Measurements from ENCODE around the gene P2RX6.

Gene P2RX6

DNA sequence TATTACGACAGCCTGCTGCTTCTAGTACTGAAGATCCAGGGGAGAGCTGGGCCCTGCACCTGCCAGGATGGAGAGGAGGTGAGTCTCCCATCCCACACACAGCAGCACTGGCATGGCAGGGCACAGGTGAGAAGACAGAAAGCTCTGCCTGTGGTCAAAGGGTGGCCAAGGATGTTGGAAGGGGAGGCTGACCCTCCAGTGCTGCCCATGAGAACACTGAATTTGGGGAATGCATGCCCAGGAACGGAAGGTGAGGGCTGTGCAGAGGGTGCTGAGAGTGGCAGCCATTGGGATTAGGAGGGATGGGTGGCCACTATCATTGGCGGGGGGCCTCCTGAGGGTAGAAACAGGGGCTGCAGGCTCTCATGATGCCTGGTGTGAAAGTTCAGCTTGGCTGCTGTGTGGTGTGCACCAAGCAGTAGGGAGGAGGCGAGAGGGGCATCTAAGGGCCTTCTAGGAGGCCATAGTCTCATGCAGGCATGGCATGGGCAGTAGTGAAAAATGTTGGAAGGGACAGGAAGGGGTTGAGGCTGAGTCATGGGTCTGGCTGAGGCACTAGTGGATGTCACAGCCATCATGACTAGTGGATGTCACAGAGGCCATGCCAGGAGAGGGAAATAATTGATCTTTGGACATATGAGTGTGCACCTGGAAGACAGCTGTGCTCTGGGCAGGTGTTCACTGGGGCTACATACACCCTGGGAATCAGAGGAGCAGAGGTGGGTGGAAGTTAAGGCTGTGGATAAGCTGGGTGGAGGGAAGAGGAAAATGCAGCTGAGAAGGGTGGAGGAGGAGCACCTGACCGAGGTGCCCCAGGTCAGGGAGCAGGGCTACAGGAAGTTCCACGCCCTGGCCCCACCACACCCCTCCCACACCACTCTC, 28.3 kb downstream of the P2RX6 start:
- peaks cover 36% of the 10 kb centered on the region for H3K4me1 Mint-ChIP-seq
- H3K36me3 Mint-ChIP-seq (ENCODE audit: low read depth), result no peaks in the 10 kb centered on the region
- no peaks in the 10 kb centered on the region for H3K9me3 Mint-ChIP-seq
- no peak overlapping the region for H3K27ac Mint-ChIP-seq
- no peak for DNase-seq
- peaks cover 5% of the 10 kb centered on the region for H3K27me3 Mint-ChIP-seq (ENCODE audit: low read depth, poor library complexity)
- H3K4me3 Mint-ChIP-seq, result peak overlapping the region; percentile 64
- TF ChIP-seq, protein P1, sequence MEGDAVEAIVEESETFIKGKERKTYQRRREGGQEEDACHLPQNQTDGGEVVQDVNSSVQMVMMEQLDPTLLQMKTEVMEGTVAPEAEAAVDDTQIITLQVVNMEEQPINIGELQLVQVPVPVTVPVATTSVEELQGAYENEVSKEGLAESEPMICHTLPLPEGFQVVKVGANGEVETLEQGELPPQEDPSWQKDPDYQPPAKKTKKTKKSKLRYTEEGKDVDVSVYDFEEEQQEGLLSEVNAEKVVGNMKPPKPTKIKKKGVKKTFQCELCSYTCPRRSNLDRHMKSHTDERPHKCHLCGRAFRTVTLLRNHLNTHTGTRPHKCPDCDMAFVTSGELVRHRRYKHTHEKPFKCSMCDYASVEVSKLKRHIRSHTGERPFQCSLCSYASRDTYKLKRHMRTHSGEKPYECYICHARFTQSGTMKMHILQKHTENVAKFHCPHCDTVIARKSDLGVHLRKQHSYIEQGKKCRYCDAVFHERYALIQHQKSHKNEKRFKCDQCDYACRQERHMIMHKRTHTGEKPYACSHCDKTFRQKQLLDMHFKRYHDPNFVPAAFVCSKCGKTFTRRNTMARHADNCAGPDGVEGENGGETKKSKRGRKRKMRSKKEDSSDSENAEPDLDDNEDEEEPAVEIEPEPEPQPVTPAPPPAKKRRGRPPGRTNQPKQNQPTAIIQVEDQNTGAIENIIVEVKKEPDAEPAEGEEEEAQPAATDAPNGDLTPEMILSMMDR (IDR thresholded peaks at IDR 0.05), result no peak

DNA sequence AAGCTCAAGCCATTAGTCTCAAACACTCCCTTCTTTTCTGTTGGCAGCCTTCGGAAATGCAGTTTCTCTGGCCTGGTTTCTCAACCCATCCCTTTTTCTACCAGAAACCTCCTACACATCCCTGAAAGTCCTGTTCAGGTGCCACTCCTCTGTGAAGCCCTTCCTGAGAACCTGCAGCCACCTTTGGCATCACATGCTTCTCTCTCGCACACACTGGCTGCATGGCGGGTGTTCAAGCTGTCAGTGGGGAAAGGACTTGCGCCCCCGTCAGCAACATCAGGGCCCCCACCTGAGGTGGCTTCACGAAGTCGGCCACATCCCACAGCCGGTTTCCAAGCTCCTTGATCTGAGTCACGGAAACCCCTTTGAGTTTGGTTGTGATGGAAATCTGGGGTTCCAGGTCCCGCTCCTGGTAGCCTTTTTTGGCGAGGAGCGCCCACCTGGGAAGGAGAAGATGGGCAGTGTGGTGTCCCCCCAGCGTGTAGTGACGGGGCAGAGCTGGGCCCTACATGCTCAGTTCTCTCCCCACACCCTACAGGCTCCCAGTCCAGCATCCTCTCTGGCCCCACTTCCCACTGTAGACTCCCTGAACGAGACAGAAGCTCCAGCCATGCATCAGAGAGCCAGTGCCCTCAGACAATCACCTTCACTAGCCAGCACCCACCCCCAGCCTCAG, 29.0 kb downstream of the P2RX6 start:
- DNase-seq, result no peak
- Mint-ChIP-seq H3K27me3 (ENCODE audit: low read depth, poor library complexity) (peaks cover 5% of the 10 kb centered on the region), H3K36me3 (ENCODE audit: low read depth) (no peaks in the 10 kb centered on the region), H3K4me3 (peak overlapping the region; percentile 32), H3K4me1 (peaks cover 36% of the 10 kb centered on the region), H3K9me3 (no peaks in the 10 kb centered on the region), H3K27ac (no peak overlapping the region)
- TF ChIP-seq, protein P1 (IDR thresholded peaks at IDR 0.05), result no peak

DNA sequence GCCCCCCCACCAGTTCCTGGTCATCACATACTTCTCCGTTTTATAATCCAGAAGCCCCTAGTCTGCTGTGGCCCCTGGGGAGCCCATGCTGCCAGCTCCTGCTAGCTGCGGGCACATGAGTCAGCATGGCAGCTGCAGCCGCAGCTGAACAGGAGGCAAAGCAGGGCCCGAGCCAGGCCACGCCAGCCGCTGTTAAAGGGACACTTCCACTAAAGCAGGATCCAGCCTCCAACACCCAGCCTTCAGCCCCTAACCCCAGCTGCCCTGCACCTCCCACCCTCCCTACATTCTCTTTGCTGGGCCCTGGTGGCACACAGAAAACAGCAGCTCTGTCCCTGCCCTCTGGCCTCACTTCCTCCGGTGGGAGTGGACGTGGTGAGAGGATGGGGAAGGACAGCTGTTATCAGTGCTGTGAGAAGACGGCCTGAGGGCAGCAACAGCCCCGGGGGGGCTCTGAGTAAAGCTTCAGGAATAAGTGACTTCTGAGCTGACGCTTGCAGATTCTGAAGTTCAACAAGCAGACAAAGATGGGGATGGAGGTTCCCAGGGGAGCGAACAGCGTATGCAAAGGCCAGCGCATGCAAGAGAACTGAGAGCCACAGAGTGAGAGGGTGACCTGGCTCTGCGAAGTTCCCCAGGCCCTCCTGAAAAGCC, 30.1 kb downstream of the P2RX6 start:
- Mint-ChIP-seq H3K9me3 (no peaks in the 10 kb centered on the region), H3K27ac (peak overlapping the region; percentile 99), H3K4me3 (peak overlapping the region; percentile 88), H3K27me3 (ENCODE audit: low read depth, poor library complexity) (peaks cover 10% of the 10 kb centered on the region), H3K4me1 (peaks cover 36% of the 10 kb centered on the region), H3K36me3 (ENCODE audit: low read depth) (no peaks in the 10 kb centered on the region)
- peak; percentile 24 for DNase-seq
- TF ChIP-seq, protein P1 (IDR thresholded peaks at IDR 0.05), result no peak

DNA sequence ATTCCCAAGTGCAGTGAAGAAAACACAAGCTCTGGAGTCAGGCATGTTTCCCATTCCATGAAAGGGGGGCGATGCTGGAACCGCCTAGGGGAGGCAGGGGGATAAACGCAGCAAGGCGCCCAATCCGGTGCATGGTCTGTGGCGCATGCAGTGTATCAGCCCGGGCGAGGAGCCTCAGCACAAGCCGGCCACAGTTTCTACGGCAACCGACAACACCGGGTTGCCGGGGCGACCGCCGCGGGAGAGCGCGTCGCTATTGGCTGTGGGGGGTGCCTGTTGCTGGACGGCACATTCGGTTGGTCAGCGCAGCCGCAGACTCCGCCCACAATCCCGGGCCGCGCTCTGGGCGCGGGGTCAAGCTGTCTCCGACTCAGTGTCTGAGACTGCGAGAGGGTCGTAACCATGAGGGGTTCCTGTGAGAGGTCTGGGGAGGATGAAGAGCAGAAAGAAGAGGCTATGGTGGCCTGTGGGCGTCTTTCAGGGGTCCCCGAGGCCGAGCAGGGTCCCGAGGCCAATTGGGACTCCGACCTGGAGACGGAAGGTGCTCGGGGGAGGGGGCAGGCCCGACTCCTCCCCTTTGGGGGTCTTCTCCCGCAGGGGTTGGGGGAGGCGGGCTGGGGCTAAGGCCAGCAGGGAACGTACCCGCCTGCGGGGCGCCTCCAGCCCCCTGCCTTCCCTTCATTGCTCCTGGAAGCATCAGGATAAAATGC, 30.8 kb downstream of the P2RX6 start, which contains the start of gene LRRC74B:
Gene LRRC74B (plus strand): TSS at position 362 of the 710 bp plus-strand sequence. CDS start 41 bp downstream, at position 403.
- Mint-ChIP-seq H3K27ac (peak within 1 kb of the TSS; percentile 99), H3K27me3 (ENCODE audit: low read depth, poor library complexity) (peaks cover 8% of the 10 kb centered on the region), H3K9me3 (no peaks in the 10 kb centered on the region), H3K4me3 (peak within 1 kb of the TSS; percentile 88), H3K36me3 (ENCODE audit: low read depth) (no peaks in the 10 kb centered on the region), H3K4me1 (peaks cover 36% of the 10 kb centered on the region)
- TF ChIP-seq, protein P1 (IDR thresholded peaks at IDR 0.05), result no peak
- DNase-seq, result peak; percentile 98

GRCh38 chr22:21047035-21047661, 32.2 kb downstream of the P2RX6 start:
- Mint-ChIP-seq H3K4me1 (peaks cover 48% of the 10 kb centered on the region), H3K27ac (no peak overlapping the region), H3K36me3 (ENCODE audit: low read depth) (no peaks in the 10 kb centered on the region), H3K9me3 (no peaks in the 10 kb centered on the region), H3K4me3 (no peak overlapping the region), H3K27me3 (ENCODE audit: low read depth, poor library complexity) (peaks cover 12% of the 10 kb centered on the region)
- no peak for DNase-seq
- TF ChIP-seq, protein P1 (IDR thresholded peaks at IDR 0.05), result no peak

Measured in nephron progenitor cell (in vitro differentiated cells).